Stimulated activated CD4-positive, alpha-beta T cell treated with anti-CD3 and anti-CD28 coated beads, Interleukin-12 subunit alpha, Interleukin-12 subunit beta, amount 100 ng/mL, for 24 hours (primary cell): ENCODE data around the gene CFAP43.
"Not testable (repeated sequence)": the region's sequence is repeated elsewhere in the genome, so short reads cannot be mapped to it uniquely, and the experiment has no call there.

ENCODE experiments used
- DNase-seq, 2 experiments: peaks; one replicate each; pipeline ENCODE4 v3.0.0-alpha.2; 2020; ENCODE audit warnings: low read depth in 2 of 2

Gene CFAP43

DNA sequence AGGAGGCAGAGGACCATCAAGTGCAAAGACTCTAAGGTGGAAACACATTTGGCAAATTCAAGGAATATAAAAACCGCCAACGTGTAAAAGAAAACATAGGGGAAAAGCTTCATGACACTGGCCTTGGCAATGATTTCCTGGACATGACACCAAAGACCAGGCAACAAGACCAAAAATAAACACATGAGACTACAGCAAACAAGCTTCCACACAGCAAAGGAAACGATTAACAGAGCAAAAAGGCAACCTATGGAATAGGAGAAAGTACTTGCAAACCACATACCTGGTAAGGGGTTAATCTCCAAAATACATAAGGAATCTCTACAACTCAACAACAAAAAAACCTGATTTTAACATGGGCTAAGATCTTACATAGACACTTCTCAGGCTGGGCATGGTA lies 26.0 kb upstream of the CFAP43 start:
- no peak for DNase-seq

- no peak for DNase-seq
These were observed 25.1 kb upstream of the CFAP43 start for GRCh38 chr10:104257235-104257634.

DNA sequence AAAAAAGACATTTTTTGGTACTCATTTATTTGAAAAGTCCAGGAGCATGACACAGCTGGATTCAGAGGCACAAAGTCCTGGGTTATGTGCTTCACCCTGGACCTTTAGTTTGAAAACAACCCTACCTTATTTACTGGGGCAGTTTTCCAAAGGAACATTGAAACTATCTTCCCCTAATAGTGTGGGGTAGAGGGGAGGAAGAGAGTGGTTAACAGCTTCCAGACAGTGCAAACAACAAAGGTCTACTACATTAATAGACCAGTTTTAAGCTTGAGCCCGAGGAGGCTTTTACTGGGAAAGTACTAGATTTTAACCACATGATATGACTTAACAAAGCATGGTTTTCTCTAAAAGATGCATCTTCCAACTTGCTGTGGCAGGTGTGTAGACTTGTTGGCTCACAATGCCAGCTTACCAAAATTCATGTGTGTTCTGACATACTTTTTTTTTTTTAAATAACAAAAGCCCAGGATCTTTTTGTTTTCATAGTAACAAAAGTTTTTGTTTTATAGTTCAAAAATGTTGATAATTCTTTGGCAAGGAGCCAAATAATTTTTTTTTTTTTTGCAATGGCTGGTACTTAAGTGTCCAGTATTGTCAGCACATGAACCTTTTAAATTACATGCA lies 24.3 kb upstream of the CFAP43 start:
- DNase-seq = no peak

- DNase-seq = no peak
These were observed 23.3 kb upstream of the CFAP43 start for GRCh38 chr10:104255311-104255981.

DNA sequence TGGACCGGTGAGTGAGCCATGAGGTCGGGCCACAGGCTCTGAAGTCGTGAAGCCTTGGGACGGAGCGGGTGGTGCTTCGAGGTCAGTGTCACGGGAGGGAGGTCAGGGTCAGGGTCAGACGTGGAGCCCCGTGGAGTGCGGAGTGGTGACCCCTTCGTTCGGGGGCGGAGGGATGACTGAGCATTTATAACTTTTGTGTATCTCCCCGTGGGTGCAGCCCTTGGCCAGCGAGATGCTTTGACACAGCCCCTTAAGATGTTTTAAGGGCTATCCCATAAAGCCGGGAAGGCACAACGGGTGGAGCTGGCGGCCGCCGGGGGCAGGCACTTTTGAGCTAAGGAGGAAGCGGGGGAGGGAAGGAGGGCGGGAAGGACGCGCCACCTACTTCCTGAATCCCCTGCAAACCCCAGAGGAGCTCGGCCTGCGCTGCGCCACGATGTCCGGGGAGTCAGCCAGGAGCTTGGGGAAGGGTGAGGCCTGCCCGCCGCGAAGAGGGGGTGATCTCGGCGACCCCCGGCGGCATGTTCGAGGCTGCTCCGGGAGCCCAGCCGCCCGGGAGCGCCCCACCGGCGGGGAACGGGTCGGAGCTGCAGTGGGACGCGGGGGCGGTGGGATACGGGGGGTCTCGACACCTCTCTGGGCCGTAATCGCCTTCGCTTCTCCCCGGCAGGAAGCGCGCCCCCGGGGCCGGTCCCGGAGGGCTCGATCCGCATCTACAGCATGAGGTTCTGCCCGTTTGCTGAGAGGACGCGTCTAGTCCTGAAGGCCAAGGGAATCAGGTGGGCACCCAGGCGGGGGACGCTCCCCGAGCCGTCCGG lies 22.5 kb upstream of the CFAP43 start, which contains the start of gene GSTO1:
Gene GSTO1, plus strand, starts transcription at position 400 of the 818 bp plus-strand sequence. Its CDS starts 37 bp downstream, at position 437.
- DNase-seq = peak in 1 of 2 experiments; percentile 63

GRCh38 chr10:104253606-104254410 lies 21.6 kb upstream of the CFAP43 start:
- DNase-seq = no peak

GRCh38 chr10:104253106-104253505 lies 20.9 kb upstream of the CFAP43 start:
- no peak for DNase-seq

GRCh38 chr10:104252368-104252767 lies 20.2 kb upstream of the CFAP43 start:
- DNase-seq = no peak

DNA sequence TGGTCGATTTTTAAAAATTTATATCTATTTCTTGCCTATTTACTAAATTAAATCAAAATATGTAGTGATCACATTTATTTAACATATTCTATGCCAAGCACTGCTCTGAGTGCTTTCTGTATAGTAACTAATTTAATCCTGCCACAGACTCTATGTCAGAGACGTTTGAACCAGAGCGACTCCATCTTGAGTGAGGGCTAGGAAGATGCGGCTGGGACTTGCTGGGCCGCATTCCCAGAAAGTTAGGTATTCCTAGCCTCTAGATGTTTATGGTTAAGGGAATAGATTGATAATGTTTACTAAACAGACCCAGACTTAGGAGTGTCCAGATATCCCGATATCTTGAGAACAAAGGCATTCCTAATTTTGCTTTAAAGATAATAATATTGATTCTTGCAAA lies 19.3 kb upstream of the CFAP43 start:
- DNase-seq = no peak

- DNase-seq = no peak
These were observed 18.2 kb upstream of the CFAP43 start for GRCh38 chr10:104250371-104250770.

GRCh38 chr10:104248931-104249330 lies 16.8 kb upstream of the CFAP43 start:
- not testable (repeated sequence) for DNase-seq

DNA sequence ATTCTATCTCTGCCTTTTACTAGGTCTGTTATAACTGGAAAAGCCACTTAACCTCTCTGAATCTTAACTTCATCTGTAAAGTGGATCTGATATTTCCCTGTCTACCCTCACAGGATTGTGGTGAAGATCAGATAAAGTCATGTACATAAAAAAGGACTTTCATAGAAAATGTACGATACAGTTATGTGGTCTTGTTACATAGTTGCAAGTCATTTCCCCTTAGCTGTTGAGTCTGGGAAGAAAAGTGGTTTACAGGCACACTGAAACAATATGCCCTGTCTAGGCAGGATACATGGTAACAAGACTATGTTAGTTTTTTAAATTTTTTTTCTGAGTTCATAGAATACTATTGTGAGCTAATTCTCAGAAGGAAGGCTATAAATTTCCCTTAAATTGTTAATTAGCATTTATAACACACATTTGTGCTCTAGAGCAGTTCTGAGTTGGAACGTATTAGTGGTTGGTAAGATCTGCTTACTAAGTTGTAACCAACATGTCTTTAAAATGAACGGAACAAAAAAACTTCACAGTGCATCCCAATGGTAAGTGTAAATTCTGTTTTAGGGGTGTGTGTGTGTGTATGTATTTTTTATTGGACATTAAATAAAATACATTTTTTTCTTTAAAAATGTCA lies 15.5 kb upstream of the CFAP43 start:
- no peak for DNase-seq

DNA sequence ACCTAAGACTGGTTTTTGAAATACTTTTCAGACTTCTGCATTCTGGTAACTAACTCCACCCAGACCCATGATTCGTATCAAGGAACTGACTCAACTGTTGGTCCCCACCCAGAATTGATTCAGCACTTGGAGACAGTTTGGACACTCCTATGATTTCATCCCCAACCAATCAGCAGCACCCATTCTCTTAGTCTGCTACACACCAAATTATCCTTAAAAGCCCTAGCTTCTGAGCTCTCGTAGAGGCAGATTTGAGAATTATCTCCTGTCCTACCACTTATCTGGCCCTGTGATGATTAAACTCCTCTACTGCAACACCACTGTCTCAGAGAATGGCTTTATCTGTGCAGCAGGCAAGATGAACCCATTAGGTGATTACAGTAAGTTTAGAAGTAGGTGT lies 14.8 kb upstream of the CFAP43 start:
- DNase-seq = no peak

GRCh38 chr10:104245066-104245632 lies 13.0 kb upstream of the CFAP43 start:
- no peak for DNase-seq

DNA sequence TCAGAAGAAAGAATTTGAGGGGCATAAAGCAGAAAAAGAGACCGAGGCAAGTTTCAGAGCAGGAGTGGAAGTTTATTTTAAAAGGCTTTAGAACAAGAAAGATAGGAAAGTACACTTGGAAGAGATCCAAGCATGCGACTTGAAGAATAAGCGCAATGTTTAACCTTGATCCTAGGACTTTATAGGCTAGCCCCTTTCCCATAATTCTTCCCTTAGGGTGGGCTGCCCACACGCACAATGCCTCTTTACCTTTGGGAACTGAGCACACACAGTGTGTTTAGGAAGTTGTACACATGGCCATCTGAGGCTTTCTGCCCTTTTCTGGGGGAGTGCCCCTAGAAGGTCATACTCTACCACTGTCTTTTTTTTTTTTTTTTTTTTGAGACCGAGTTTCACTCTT lies 11.3 kb upstream of the CFAP43 start:
- no peak for DNase-seq

- not testable (repeated sequence) for DNase-seq
These were observed 10.8 kb upstream of the CFAP43 start for GRCh38 chr10:104243009-104243408.

GRCh38 chr10:104242545-104242944 lies 10.4 kb upstream of the CFAP43 start:
- DNase-seq = no peak

GRCh38 chr10:104240078-104240477 lies 7.9 kb upstream of the CFAP43 start:
- no peak for DNase-seq

- no peak for DNase-seq
These were observed 3.6 kb upstream of the CFAP43 start for GRCh38 chr10:104235801-104236200.

DNA sequence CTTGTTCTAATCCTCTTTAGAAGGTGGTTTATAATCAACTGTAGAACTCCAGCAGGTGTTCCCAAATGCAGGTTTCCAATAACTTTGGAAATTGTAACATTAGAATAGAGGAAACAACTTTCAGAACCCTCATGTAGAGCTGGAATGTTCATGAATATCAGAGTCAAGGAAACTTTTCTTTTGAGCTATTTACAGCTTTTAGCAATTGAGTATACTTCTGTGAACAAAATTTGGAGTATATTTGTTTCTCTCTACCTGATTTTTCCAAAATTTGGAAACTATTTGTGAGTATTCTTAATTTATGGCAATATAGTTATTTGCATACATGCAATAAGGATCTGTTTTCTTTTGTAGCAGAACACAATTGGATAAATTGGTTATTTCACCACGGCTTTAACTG lies 2.8 kb upstream of the CFAP43 start:
- no peak for DNase-seq

- DNase-seq = no peak
These were observed 1.7 kb upstream of the CFAP43 start for GRCh38 chr10:104233817-104234216.
